Astrocyte (in vitro differentiated cells and primary cell): ENCODE measurements around the gene LELP1. TPM values are rescaled to one million over a fixed set of nuclear protein-coding genes. Genes with fewer than 3 reads are reported as not detected.

Experiments used
- DNase-seq: peaks from one replicate; pipeline ENCODE4 v3.0.0-alpha.2; 2010; ENCODE audit warnings: low read depth
- FAIRE-seq: peaks from 2 replicates; lab custom pipeline; 2011; peaks lifted over from hg19 to GRCh38; lab: Jason Lieb, UNC
- H2AFZ ChIP-seq: 2 replicates; pipeline ENCODE4 v1.6.0; 2012; ENCODE audit warnings: low read depth, low read length, inconsistent platforms
- H3K27ac ChIP-seq: 2 replicates; pipeline ENCODE4 v1.5.1; 2011; ENCODE audit warnings: low read depth, low read length, inconsistent platforms
- H3K27me3 ChIP-seq: 2 replicates; pipeline ENCODE4 v1.6.0; 2011; ENCODE audit warnings: low read length, inconsistent platforms; ENCODE audit not compliant: insufficient read depth
- H3K36me3 ChIP-seq: 2 replicates; pipeline ENCODE4 v1.5.1; 2011; ENCODE audit warnings: low read length, inconsistent platforms; ENCODE audit not compliant: insufficient read depth
- H3K4me1 ChIP-seq: 2 replicates; pipeline ENCODE4 v1.5.1; 2011; ENCODE audit warnings: low read length, inconsistent platforms; ENCODE audit not compliant: insufficient read depth
- H3K4me2 ChIP-seq: 2 replicates; pipeline ENCODE4 v1.6.0; 2012; ENCODE audit warnings: low read length, inconsistent platforms
- H3K4me3 ChIP-seq: 2 replicates; pipeline ENCODE4 v1.5.1; 2011; ENCODE audit warnings: low read depth, mild to moderate bottlenecking, low read length, inconsistent platforms; ENCODE audit not compliant: insufficient read depth
- H3K79me2 ChIP-seq: 2 replicates; pipeline ENCODE4 v1.6.0; 2012; ENCODE audit warnings: mild to moderate bottlenecking, low read length, inconsistent platforms; ENCODE audit not compliant: insufficient read depth
- H3K9ac ChIP-seq: 2 replicates; pipeline ENCODE4 v1.6.0; 2012; ENCODE audit warnings: mild to moderate bottlenecking, low read length, inconsistent platforms
- H3K9me3 ChIP-seq: 2 replicates; pipeline ENCODE4 v1.5.1; 2012; ENCODE audit warnings: low read depth, mild to moderate bottlenecking, low read length, inconsistent platforms; ENCODE audit not compliant: insufficient read depth
- H4K20me1 ChIP-seq: 2 replicates; pipeline ENCODE4 v1.6.0; 2012; ENCODE audit warnings: low read length, inconsistent platforms; ENCODE audit not compliant: insufficient read depth
- H3K27ac Mint-ChIP-seq: one replicate; pipeline ENCODE4 v1.8.0; 2021; ENCODE audit warnings: mild to moderate bottlenecking, mixed read lengths; ENCODE audit not compliant: unreplicated experiment
- H3K27me3 Mint-ChIP-seq: one replicate; pipeline ENCODE4 v1.8.0; 2021; ENCODE audit warnings: low read depth, mixed read lengths; ENCODE audit not compliant: unreplicated experiment
- H3K36me3 Mint-ChIP-seq: one replicate; pipeline ENCODE4 v1.8.0; 2021; ENCODE audit warnings: low read depth, mixed read lengths; ENCODE audit not compliant: unreplicated experiment
- H3K4me1 Mint-ChIP-seq: one replicate; pipeline ENCODE4 v1.8.0; 2021; ENCODE audit warnings: low read depth, mixed read lengths; ENCODE audit not compliant: unreplicated experiment
- H3K4me3 Mint-ChIP-seq: one replicate; pipeline ENCODE4 v1.8.0; 2021; ENCODE audit warnings: mild to moderate bottlenecking, moderate library complexity, mixed read lengths; ENCODE audit not compliant: unreplicated experiment
- H3K9me3 Mint-ChIP-seq: one replicate; pipeline ENCODE4 v1.8.0; 2021; ENCODE audit warnings: mild to moderate bottlenecking, mixed read lengths; ENCODE audit not compliant: unreplicated experiment
- CTCF ChIP-seq: IDR thresholded peaks from 2 replicates; pipeline ENCODE4 v1.5.1; 2011; ENCODE audit warnings: low read depth, mild to moderate bottlenecking, inconsistent platforms, low read length, moderate library complexity; ENCODE audit not compliant: insufficient read depth
- EZH2 ChIP-seq: IDR thresholded peaks from 2 replicates; pipeline ENCODE4 v1.6.1; 2012; ENCODE audit warnings: mild to moderate bottlenecking, low read length, inconsistent platforms; ENCODE audit not compliant: insufficient read depth
- total RNA-seq: library from RNA; stranded (reverse); gene quantifications from 2 replicates; pipeline ENCODE4 v1.2.1, GENCODE V29; 2021

Gene LELP1
- total RNA-seq, 1 donor from 2014 or later: not detected

GRCh38 chr1:153210206-153210605 is 7.0 kb downstream of the LELP1 start:
- H3K9ac ChIP-seq: no peak overlapping the region
- H3K27me3 Mint-ChIP-seq: peaks cover 22% of the 10 kb centered on the region

GRCh38 chr1:153212201-153212600 is 9.0 kb downstream of the LELP1 start:
- TF ChIP-seq CTCF (no peak), EZH2 (no peak)
- H3K9me3 Mint-ChIP-seq: no peaks in the 10 kb centered on the region
- Histone ChIP-seq H3K4me2 (no peak overlapping the region), H3K4me1 (no peaks in the 10 kb centered on the region), H3K9ac (no peak overlapping the region), H3K9me3 (no peaks in the 10 kb centered on the region), H3K79me2 (no peaks in the 10 kb centered on the region), H3K36me3 (no peaks in the 10 kb centered on the region), H3K27me3 (no peaks in the 10 kb centered on the region), H3K4me3 (no peak overlapping the region), H4K20me1 (no peaks in the 10 kb centered on the region), H2AFZ (no peak overlapping the region), H3K27ac (no peak overlapping the region)
- peaks cover 7% of the 10 kb centered on the region for H3K4me1 Mint-ChIP-seq
- no peak overlapping the region for H3K4me3 Mint-ChIP-seq
- H3K36me3 Mint-ChIP-seq: no peaks in the 10 kb centered on the region
- H3K27me3 Mint-ChIP-seq: peaks cover 20% of the 10 kb centered on the region
- DNase-seq: no peak
- H3K27ac Mint-ChIP-seq: no peak overlapping the region
- FAIRE-seq: no peak

More at GRCh38 chr1:153210206-153210605, 7.0 kb downstream of the LELP1 start:
- H3K4me1 ChIP-seq: no peaks in the 10 kb centered on the region
- DNase-seq (no peak), FAIRE-seq (no peak)
- H3K4me2 ChIP-seq: no peak overlapping the region
- Mint-ChIP-seq H3K9me3 (no peaks in the 10 kb centered on the region), H3K27ac (no peak overlapping the region), H3K4me1 (no peaks in the 10 kb centered on the region), H3K4me3 (no peak overlapping the region), H3K36me3 (no peaks in the 10 kb centered on the region)
- no peak overlapping the region for H2AFZ ChIP-seq
- H3K27ac ChIP-seq: no peak overlapping the region
- no peaks in the 10 kb centered on the region for H3K9me3 ChIP-seq
- no peaks in the 10 kb centered on the region for H3K36me3 ChIP-seq
- H3K27me3 ChIP-seq: no peaks in the 10 kb centered on the region
- no peak overlapping the region for H3K4me3 ChIP-seq
- TF ChIP-seq EZH2 (no peak), CTCF (no peak)
- no peaks in the 10 kb centered on the region for H3K79me2 ChIP-seq
- no peaks in the 10 kb centered on the region for H4K20me1 ChIP-seq

- no peaks in the 10 kb centered on the region for H3K27me3 ChIP-seq
- Mint-ChIP-seq H3K27me3 (peaks cover 22% of the 10 kb centered on the region), H3K9me3 (no peaks in the 10 kb centered on the region), H3K4me1 (peaks cover 16% of the 10 kb centered on the region), H3K4me3 (no peak overlapping the region), H3K27ac (no peak overlapping the region), H3K36me3 (no peaks in the 10 kb centered on the region)
- no peaks in the 10 kb centered on the region for H3K36me3 ChIP-seq
- H3K4me1 ChIP-seq: no peaks in the 10 kb centered on the region
- H3K9me3 ChIP-seq: no peaks in the 10 kb centered on the region
- no peak overlapping the region for H2AFZ ChIP-seq
- H3K4me3 ChIP-seq: no peak overlapping the region
- no peak overlapping the region for H3K9ac ChIP-seq
- TF ChIP-seq EZH2 (no peak), CTCF (no peak)
- no peak for FAIRE-seq
- no peaks in the 10 kb centered on the region for H4K20me1 ChIP-seq
- DNase-seq: no peak
- no peak overlapping the region for H3K27ac ChIP-seq
- no peaks in the 10 kb centered on the region for H3K79me2 ChIP-seq
- no peak overlapping the region for H3K4me2 ChIP-seq
Measured at GRCh38 chr1:153213519-153213918, 10.3 kb downstream of the LELP1 start.
